Renal cortical epithelial cell (primary cell): Measurements from ENCODE around the gene MRM1. TPM values are rescaled to one million over a fixed set of nuclear protein-coding genes. Genes with fewer than 3 reads are reported as not detected.
A peak's percentile ranks its signal among the peaks of the same experiment; 100 is the strongest.

Source experiments
- DNase-seq: peaks from one replicate; pipeline ENCODE4 v3.0.0-alpha.2; 2011; ENCODE audit warnings: low read depth
- total RNA-seq: library from RNA; depleted of rRNA; stranded (reverse); fragments of >200 nt; gene quantifications from 2 replicates; pipeline ENCODE4 v1.2.3, GENCODE V29; 2014

The MRM1 gene
- 7.6 and 8.0 TPM in 2 replicates for total RNA-seq

GRCh38 chr17:36601303-36602029, at the start of gene MRM1:
Gene MRM1 (plus strand): TSS chr17:36601583. CDS start chr17:36601811, 228 bp downstream.
- DNase-seq: peak; percentile 83

DNA sequence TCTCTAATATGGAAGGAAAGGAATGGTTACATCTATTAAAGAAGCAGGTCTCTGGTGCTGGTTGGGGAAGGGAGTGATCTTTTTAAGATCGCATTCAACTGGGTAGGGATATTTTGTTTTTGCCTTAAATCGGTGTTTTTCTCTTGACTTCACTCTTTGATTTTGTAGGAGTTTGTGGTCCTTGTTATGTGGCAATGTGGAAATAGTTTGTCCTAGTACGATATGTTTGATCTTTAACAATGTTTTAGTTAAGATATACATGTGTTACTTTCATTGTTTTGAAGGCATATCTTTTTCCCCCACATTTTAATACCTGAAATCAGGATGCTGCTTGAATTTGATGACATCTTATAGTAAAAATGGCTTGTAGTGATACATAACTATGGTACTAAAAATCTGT, 47.9 kb upstream of the MRM1 start:
- DNase-seq: no peak

DNA sequence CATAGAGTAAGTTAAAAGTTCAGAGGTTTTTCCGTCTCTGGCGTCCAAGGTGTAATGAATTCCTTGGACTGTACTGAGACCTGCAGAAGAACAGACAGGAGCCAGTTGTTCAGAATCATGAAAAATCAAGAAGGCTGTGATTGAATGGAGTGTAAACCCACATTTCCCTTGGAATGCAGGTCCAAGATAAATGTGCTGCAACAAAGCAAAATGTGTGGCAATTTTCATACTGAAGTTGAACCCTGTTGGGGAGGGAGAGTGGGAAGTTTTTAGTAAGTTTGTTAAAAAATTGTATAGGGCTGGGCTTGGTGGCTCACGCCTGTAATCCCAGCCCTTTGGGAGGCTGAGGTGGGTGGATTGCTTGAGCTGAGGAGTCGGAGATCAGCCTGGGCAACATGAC, 35.3 kb upstream of the MRM1 start:
- DNase-seq: no peak

DNA sequence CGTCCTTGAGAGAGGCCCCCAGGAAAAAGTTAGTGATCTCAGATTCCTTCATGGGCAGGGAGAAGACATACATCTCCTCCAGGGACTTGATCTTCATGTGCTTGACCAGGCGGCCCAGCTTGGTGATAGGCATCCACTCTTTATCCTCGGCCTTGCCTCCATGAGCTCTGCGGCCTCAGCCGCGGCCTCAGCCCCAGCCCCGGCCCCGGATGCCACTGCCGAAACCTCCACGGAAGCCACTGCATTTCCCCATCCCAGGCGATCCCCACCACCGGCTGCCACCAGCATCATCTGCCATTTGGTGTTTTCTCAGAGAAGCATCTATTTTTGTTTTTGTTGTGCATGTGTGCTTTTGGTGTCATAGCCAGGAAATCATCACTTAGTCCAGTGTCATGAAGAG, 26.4 kb upstream of the MRM1 start:
- no peak for DNase-seq

DNA sequence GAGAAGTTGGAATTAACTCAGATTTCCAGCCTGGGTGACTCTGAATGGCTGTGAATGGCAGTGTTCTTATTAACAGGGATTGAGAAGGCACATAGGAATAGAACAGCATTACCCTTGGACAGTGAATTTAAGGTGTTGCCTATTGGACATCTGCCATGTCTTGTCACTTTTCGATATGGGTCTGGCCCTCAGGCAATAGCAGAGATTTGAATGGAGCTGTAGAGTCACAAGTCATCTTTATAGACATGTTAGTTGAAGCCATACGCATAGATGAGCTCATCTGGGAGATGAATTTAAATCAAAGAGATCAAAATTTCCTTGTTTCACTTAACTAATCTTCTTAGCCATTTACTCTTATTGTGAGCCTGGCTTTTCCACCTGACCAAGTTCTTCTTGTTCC, 24.6 kb upstream of the MRM1 start:
- no peak for DNase-seq

DNA sequence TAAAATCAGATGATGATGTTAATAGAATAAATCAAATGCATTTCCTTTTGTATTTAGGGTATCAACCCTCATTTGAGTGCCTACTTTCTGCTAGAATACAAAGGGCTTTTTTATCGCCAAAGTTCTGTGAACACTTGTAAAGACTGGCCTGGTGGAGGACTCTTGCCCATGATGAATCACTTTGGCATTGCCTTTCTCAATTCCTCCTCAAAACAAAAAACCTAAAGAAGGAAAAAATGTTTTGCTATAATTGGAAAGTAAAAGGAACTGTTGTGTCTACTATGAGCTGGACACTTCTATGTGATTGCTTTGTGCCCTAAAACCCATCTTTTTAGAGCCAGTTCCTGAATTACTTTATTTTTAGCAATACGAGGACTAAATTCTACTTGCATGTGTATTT, 22.7 kb upstream of the MRM1 start:
- DNase-seq: no peak

- no peak for DNase-seq
These were observed 17.6 kb upstream of the MRM1 start for GRCh38 chr17:36583787-36584186.

DNA sequence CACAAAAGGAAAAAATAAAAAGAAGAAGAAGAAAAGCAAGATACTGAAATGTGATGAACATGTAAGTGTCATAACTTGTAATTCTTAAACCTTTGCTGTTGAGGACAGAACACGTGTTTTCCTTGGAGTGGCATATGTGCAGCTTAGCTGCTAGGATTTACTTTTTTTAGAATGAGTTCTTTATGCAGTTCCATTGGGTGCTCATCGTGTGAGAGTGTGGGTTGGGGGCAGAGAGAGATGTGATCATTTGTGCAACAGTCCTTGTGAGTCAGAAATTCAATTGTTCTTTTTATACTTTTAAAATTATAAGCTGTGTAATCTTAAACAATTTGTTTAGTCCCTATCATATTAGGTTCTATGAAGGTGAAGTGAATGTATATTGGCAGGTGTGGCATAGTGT, 15.2 kb upstream of the MRM1 start:
- DNase-seq: no peak

GRCh38 chr17:36590082-36590481, 11.3 kb upstream of the MRM1 start:
- DNase-seq: peak; percentile 66

DNA sequence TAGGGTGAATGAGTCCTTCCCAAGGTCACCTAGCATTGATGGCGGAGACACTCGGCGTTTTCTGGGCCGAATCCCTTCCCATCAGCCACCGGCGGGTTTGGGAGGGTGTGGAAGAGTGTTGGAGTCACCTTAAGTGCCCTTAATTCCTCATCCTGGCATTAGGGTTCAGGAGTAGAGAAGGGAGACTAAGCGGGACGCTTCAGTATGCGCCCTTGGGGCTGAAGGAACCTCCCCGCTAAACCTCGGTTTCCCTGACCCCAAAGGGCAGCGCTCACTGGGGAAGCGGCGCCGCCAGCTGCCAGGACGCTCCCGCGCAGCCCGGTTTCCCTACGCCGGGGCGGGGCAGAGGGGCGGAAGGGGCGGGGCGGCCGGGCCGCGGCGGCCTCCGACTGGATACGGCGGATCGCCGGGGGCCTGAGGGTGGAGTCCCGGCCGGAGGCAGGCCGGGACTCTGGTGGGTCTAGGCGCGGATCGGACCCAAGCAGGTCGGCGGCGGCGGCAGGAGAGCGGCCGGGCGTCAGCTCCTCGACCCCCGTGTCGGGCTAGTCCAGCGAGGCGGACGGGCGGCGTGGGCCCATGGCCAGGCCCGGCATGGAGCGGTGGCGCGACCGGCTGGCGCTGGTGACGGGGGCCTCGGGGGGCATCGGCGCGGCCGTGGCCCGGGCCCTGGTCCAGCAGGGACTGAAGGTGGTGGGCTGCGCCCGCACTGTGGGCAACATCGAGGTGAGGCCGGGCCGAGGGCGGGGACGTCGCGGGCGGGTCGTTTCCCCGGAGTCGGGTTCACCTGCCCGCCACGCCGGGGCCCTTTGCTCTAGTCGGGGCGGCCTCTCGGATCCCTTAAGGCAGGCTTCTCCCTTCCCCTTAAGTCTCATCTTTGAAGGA, 9.7 kb upstream of the MRM1 start, which contains the start of gene DHRS11:
DHRS11 (plus strand) TSS at position 446 of the 882 bp plus-strand sequence; CDS start at position 577, 131 bp downstream.
- DNase-seq: peak; percentile 29

GRCh38 chr17:36592316-36592715, 9.1 kb upstream of the MRM1 start:
- DNase-seq: peak; percentile 53

DNA sequence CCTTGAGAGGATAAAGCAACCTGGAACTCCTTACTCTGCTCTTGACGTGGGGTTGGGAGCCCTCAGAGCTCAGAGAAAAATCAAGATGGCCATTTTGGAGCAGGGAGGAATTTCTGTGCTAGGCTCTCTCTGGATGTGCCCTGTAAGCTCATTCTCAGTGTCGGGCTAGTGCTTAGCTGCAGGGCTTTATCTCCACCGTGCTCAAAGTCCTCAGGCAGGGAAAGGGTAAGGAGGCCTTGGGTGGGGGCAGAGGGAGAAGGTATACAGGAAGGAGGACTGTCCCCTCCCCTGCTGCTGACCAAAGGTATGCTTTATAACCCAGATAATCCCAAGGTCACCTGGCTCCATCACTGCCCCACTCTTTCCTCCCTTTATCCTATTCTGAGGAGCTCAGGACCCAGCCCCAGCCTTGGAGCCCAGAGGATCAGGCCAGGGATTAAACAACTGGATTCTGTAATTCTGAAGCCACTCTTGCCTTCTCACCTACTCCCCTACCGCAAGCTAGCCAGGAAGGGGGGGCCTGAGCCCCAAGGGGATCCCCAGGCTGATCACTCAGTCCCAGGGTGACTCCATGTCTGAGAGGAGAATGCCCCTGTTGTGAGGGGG, 8.6 kb upstream of the MRM1 start:
- no peak for DNase-seq

GRCh38 chr17:36593656-36594316, 7.6 kb upstream of the MRM1 start:
- DNase-seq: no peak

DNA sequence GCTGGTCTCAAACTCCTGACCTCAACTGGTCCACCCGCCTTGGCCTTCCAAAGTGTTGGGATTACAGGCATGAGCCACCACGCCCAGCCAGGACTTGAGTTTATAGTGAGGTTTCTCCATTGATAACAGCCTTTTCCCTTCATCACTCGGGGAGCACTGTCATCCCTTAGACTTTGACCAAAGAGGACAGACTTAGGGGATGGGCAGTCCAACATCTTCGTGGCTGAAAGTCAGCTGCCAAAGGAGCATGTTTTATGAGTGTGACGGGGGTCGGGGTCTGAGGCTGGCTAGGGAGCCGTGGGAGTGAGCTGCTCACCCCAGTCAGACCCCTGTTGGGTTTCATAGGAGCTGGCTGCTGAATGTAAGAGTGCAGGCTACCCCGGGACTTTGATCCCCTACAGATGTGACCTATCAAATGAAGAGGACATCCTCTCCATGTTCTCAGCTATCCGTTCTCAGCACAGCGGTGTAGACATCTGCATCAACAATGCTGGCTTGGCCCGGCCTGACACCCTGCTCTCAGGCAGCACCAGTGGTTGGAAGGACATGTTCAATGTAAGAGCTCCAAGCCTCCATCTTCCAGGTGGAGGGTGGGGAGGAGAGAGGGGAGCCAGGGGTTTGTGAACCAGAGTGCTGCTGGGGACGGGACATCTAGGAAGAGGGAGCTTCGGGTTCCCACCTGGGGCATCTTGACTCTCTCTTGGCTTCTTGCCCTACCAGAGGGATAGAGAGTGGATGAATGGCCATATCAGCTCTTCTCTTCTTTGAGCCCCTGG, 6.6 kb upstream of the MRM1 start:
- DNase-seq: no peak

DNA sequence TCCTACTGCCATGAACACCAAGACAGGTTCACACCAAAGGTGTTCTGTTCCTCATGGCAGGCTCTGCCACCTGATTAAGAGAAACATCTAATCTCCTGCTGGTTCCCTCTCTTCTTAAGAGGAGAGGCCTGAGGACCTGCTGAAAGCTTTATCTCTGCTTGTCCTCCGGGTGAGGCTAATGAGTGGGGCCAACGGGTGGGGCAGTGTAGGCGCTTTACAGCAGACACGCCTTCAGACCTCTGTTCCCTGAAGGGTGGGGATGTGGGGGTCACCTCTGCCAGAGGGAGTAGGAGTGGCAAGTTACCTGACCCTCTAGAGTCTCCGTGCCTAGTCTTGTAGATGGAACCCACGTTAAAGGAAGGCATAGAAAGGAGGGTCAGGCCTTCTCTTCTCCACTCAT, 4.2 kb upstream of the MRM1 start:
- no peak for DNase-seq

GRCh38 chr17:36597866-36598777, 3.3 kb upstream of the MRM1 start:
- DNase-seq: no peak

DNA sequence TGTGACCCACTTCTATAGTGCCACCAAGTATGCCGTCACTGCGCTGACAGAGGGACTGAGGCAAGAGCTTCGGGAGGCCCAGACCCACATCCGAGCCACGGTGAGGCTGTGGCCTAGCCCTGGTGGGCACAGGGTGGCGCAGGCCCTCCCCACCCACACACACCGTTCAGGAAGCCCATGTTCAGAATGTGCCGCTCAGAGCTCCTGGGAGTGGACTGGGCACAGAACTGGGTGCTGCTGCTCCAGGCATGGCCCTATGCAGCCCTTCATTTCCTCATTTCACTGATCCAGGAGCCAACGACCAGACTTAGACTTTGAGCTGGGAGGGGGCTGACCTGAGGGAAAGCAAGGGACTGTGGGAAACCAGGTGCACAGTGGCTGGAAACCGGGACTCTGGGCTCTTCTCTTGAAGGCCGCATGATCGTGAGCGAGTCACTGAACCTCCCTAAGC, 2.4 kb upstream of the MRM1 start:
- DNase-seq: no peak

DNA sequence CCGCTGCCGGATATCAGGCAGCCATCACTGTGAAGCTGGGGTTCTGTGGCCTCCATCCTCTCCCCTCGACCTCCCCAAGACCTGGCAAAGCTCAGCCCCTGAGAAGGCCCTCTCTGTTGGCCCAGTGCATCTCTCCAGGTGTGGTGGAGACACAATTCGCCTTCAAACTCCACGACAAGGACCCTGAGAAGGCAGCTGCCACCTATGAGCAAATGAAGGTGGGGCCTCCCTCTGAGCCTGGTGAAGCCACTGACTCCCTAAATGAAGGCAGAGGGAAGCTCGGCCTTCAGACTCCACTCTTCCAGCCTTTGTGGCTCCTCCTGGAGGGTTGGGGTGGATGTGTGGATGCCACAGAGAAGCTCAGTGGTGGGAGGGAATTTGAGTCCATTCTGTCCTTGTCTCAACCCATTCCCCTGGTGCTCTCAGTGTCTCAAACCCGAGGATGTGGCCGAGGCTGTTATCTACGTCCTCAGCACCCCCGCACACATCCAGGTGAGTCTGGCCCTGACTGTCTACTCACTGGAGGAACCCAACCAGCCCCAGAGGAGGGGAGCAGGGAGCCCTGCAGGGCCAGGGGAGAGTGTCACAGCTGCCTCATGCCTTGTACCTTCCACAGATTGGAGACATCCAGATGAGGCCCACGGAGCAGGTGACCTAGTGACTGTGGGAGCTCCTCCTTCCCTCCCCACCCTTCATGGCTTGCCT, 1.7 kb upstream of the MRM1 start:
- DNase-seq: no peak

DNA sequence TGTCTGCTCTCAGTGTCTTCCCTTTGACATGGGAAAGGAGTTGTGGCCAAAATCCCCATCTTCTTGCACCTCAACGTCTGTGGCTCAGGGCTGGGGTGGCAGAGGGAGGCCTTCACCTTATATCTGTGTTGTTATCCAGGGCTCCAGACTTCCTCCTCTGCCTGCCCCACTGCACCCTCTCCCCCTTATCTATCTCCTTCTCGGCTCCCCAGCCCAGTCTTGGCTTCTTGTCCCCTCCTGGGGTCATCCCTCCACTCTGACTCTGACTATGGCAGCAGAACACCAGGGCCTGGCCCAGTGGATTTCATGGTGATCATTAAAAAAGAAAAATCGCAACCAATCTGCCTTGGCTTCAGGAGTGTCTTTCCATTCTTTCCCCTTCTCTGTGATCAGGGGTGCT, 918 bp upstream of the MRM1 start:
- DNase-seq: no peak

- no peak for DNase-seq
These were observed 464 bp upstream of the MRM1 start for GRCh38 chr17:36600936-36601302.
